Measurements from ENCODE around the gene RANBP10. TPM values are rescaled to one million over a fixed set of nuclear protein-coding genes. Genes with fewer than 3 reads are reported as not detected.
A peak's percentile ranks its signal among the peaks of the same experiment; 100 is the strongest.

The RANBP10 gene
- total and polyA plus RNA-seq, 2 of the 13 experiments (the other 11 are each of a cell fraction or from before 2014, with no cell fraction given), result 9.2 to 22.7 TPM

GRCh38 chr16:67846320-67847063 is 40.1 kb upstream of the RANBP10 start, which contains the start of gene NUTF2 (continued):
- TF ChIP-seq, protein P1, sequence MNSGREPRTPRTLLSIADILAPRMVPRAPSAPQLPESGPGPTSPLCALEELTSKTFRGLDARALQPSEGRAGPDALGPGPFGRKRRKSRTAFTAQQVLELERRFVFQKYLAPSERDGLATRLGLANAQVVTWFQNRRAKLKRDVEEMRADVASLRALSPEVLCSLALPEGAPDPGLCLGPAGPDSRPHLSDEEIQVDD (CRISPR knock-in tag; IDR thresholded peaks at IDR 0.05; ENCODE audit: borderline replicate concordance), result 0 out of 2 replicates have a peak, but pooled peaks have one; percentile 32
- no peak; the same call in 1 of the 2 replicates for TF ChIP-seq CHD4 (IDR thresholded peaks at IDR 0.05; ENCODE audit: borderline replicate concordance, low read length)
- TF ChIP-seq NFKB2 (CRISPR knock-in tag; IDR thresholded peaks at IDR 0.05; ENCODE audit: borderline replicate concordance), result peak; percentile 38; the same call in 1 of the 2 replicates
- TF ChIP-seq FOXM1 (CRISPR knock-in tag; IDR thresholded peaks at IDR 0.05), result peak; percentile 23; the same call in 1 of the 2 replicates
- TF ChIP-seq KMT2B (CRISPR knock-in tag; IDR thresholded peaks at IDR 0.05), result peak; percentile 55
- TF ChIP-seq, protein P2, sequence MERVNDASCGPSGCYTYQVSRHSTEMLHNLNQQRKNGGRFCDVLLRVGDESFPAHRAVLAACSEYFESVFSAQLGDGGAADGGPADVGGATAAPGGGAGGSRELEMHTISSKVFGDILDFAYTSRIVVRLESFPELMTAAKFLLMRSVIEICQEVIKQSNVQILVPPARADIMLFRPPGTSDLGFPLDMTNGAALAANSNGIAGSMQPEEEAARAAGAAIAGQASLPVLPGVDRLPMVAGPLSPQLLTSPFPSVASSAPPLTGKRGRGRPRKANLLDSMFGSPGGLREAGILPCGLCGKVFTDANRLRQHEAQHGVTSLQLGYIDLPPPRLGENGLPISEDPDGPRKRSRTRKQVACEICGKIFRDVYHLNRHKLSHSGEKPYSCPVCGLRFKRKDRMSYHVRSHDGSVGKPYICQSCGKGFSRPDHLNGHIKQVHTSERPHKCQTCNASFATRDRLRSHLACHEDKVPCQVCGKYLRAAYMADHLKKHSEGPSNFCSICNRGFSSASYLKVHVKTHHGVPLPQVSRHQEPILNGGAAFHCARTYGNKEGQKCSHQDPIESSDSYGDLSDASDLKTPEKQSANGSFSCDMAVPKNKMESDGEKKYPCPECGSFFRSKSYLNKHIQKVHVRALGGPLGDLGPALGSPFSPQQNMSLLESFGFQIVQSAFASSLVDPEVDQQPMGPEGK (CRISPR knock-in tag; IDR thresholded peaks at IDR 0.05), result peak; percentile 97
- TF ChIP-seq ZNF709 (CRISPR knock-in tag; IDR thresholded peaks at IDR 0.05), result peak; percentile 96
- TF ChIP-seq ZNF607 (CRISPR knock-in tag; IDR thresholded peaks at IDR 0.05; ENCODE audit: borderline replicate concordance), result peak; percentile 87
- TF ChIP-seq FIP1L1 (IDR thresholded peaks at IDR 0.05; ENCODE audit: borderline replicate concordance, insufficient read depth, low read depth, low read length), result no peak
- no peak; the same call in 1 of the 2 replicates for TF ChIP-seq KLF12 (CRISPR knock-in tag; IDR thresholded peaks at IDR 0.05; ENCODE audit: borderline replicate concordance)
- TF ChIP-seq ATF3 (CRISPR knock-in tag; IDR thresholded peaks at IDR 0.05), result peak; percentile 26; the same call in 1 of the 2 replicates
- TF ChIP-seq ZNF7 (CRISPR knock-in tag; IDR thresholded peaks at IDR 0.05), result no peak
- peak; percentile 54 for TF ChIP-seq POLR2AphosphoS5 (IDR thresholded peaks at IDR 0.05; ENCODE audit: low read depth, low read length)
- TF ChIP-seq SIN3B (IDR thresholded peaks at IDR 0.05; ENCODE audit: low read length), result peak; percentile 60; the same call in 1 of the 2 replicates
- TF ChIP-seq, protein P3, sequence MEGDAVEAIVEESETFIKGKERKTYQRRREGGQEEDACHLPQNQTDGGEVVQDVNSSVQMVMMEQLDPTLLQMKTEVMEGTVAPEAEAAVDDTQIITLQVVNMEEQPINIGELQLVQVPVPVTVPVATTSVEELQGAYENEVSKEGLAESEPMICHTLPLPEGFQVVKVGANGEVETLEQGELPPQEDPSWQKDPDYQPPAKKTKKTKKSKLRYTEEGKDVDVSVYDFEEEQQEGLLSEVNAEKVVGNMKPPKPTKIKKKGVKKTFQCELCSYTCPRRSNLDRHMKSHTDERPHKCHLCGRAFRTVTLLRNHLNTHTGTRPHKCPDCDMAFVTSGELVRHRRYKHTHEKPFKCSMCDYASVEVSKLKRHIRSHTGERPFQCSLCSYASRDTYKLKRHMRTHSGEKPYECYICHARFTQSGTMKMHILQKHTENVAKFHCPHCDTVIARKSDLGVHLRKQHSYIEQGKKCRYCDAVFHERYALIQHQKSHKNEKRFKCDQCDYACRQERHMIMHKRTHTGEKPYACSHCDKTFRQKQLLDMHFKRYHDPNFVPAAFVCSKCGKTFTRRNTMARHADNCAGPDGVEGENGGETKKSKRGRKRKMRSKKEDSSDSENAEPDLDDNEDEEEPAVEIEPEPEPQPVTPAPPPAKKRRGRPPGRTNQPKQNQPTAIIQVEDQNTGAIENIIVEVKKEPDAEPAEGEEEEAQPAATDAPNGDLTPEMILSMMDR (CRISPR knock-in tag; IDR thresholded peaks at IDR 0.05), result peak; percentile 36; the same call in 1 of the 2 replicates
- peak; percentile 57; the same call in 1 of the 2 replicates for TF ChIP-seq ESRRA (CRISPR knock-in tag; IDR thresholded peaks at IDR 0.05; ENCODE audit: low read depth)
- peak; percentile 72; the same call in 1 of the 2 replicates for TF ChIP-seq ZNF724P (CRISPR knock-in tag; IDR thresholded peaks at IDR 0.05; ENCODE audit: borderline replicate concordance)
- peak; percentile 60; the same call in 1 of the 2 replicates for TF ChIP-seq KLF9 (CRISPR knock-in tag; IDR thresholded peaks at IDR 0.05; ENCODE audit: low read depth)
- peak; percentile 96; the same call in 1 of the 2 replicates for TF ChIP-seq ZNF550 (CRISPR knock-in tag; IDR thresholded peaks at IDR 0.05; ENCODE audit: borderline replicate concordance)
- TF ChIP-seq TP53 (CRISPR knock-in tag; conservative IDR thresholded peaks at IDR 0.05), result 0 out of 2 replicates have a peak, but pooled peaks have one; percentile 32
- peak; percentile 94 for TF ChIP-seq AKAP8 (CRISPR knock-in tag; IDR thresholded peaks at IDR 0.05)
- TF ChIP-seq ERF (CRISPR knock-in tag; IDR thresholded peaks at IDR 0.05), result peak; percentile 72; the same call in 1 of the 2 replicates
- peak; percentile 57 for TF ChIP-seq ZNF598 (CRISPR knock-in tag; IDR thresholded peaks at IDR 0.05; ENCODE audit: borderline replicate concordance)
- peak; percentile 85 for TF ChIP-seq ZNF335 (CRISPR knock-in tag; IDR thresholded peaks at IDR 0.05)
- 0 out of 2 replicates have a peak, but pooled peaks have one; percentile 43 for TF ChIP-seq CC2D1A (CRISPR knock-in tag; IDR thresholded peaks at IDR 0.05)
- TF ChIP-seq FOXK1 (CRISPR knock-in tag; IDR thresholded peaks at IDR 0.05; ENCODE audit: borderline replicate concordance, low read depth), result peak; percentile 89

Measured in HepG2 (cell line).